HEK293 (cell line): ENCODE results near the gene TMEM185A.

Experiments
- AEBP2 ChIP-seq: fragments of 450-650 bp; formaldehyde crosslinking; IDR thresholded peaks from 2 replicates; pipeline ENCODE4 v1.5.1; 2016; ENCODE audit warnings: missing biosample characterization, missing genetic modification characterization, borderline replicate concordance
- BCL6B ChIP-seq: fragments of 450-650 bp; formaldehyde crosslinking; IDR thresholded peaks from 2 replicates; pipeline ENCODE4 v1.5.1; 2017; ENCODE audit warnings: missing biosample characterization, missing genetic modification characterization
- IKZF3 ChIP-seq: fragments of 450-650 bp; IDR thresholded peaks from 2 replicates; pipeline ENCODE4 v1.5.0; 2018; ENCODE audit warnings: missing biosample characterization, mild to moderate bottlenecking, missing genetic modification characterization, moderate library complexity
- OSR2 ChIP-seq: fragments of 450-650 bp; formaldehyde crosslinking; IDR thresholded peaks from 2 replicates; pipeline ENCODE4 v1.5.1; 2016; ENCODE audit warnings: missing biosample characterization, missing genetic modification characterization
- PRDM10 ChIP-seq: fragments of 450-650 bp; formaldehyde crosslinking; IDR thresholded peaks from 2 replicates; pipeline ENCODE4 v1.5.1; 2016; ENCODE audit warnings: missing biosample characterization, missing genetic modification characterization
- SP3 ChIP-seq: fragments of 450-650 bp; formaldehyde crosslinking; IDR thresholded peaks from 2 replicates; pipeline ENCODE4 v1.5.1; 2016; ENCODE audit warnings: missing biosample characterization, missing genetic modification characterization
- YY2 ChIP-seq: fragments of 450-650 bp; formaldehyde crosslinking; IDR thresholded peaks from 2 replicates; pipeline ENCODE4 v1.5.1; 2016; ENCODE audit warnings: missing biosample characterization, missing genetic modification characterization
- ZBTB21 ChIP-seq: fragments of 450-650 bp; formaldehyde crosslinking; IDR thresholded peaks from 2 replicates; pipeline ENCODE4 v1.5.1; 2017; ENCODE audit warnings: missing biosample characterization, missing genetic modification characterization
- ZBTB26 ChIP-seq: fragments of 450-650 bp; formaldehyde crosslinking; optimal IDR thresholded peaks from 2 replicates; pipeline ENCODE3; 2016; ENCODE audit warnings: missing biosample characterization, mild to moderate bottlenecking, missing genetic modification characterization
- ZBTB7A ChIP-seq: fragments of 450-650 bp; formaldehyde crosslinking; IDR thresholded peaks from 2 replicates; pipeline ENCODE4 v1.5.1; 2016; ENCODE audit warnings: low read depth, missing biosample characterization, missing genetic modification characterization
- ZEB2 ChIP-seq: fragments of 450-650 bp; formaldehyde crosslinking; IDR thresholded peaks from 2 replicates; pipeline ENCODE4 v1.5.1; 2016; ENCODE audit warnings: missing biosample characterization, missing genetic modification characterization
- ZFP41 ChIP-seq: fragments of 450-650 bp; formaldehyde crosslinking; IDR thresholded peaks from 2 replicates; pipeline ENCODE4 v1.5.1; 2016; ENCODE audit warnings: missing biosample characterization, missing genetic modification characterization, borderline replicate concordance
- ZFP69B ChIP-seq: fragments of 450-650 bp; formaldehyde crosslinking; IDR thresholded peaks from 2 replicates; pipeline ENCODE4 v1.5.1; 2016; ENCODE audit warnings: missing biosample characterization, missing genetic modification characterization
- ZNF211 ChIP-seq: fragments of 450-650 bp; formaldehyde crosslinking; IDR thresholded peaks from 2 replicates; pipeline ENCODE4 v1.5.1; 2016; ENCODE audit warnings: low read depth, missing biosample characterization, missing genetic modification characterization
- ZNF280D ChIP-seq: fragments of 450-650 bp; formaldehyde crosslinking; IDR thresholded peaks from 2 replicates; pipeline ENCODE4 v1.5.1; 2016; ENCODE audit warnings: missing biosample characterization, missing genetic modification characterization
- ZNF324 ChIP-seq: fragments of 450-650 bp; formaldehyde crosslinking; IDR thresholded peaks from 2 replicates; pipeline ENCODE4 v1.5.1; 2016; ENCODE audit warnings: missing biosample characterization, missing genetic modification characterization
- ZNF48 ChIP-seq: fragments of 450-650 bp; formaldehyde crosslinking; IDR thresholded peaks from 2 replicates; pipeline ENCODE4 v1.5.1; 2016; ENCODE audit warnings: missing biosample characterization, missing genetic modification characterization
- ZNF513 ChIP-seq: fragments of 450-650 bp; IDR thresholded peaks from 2 replicates; pipeline ENCODE4 v1.5.1; 2018; ENCODE audit warnings: missing biosample characterization, missing genetic modification characterization
- ZNF514 ChIP-seq: fragments of 450-650 bp; formaldehyde crosslinking; IDR thresholded peaks from 2 replicates; pipeline ENCODE4 v1.5.1; 2016; ENCODE audit warnings: missing biosample characterization, missing genetic modification characterization
- ZNF521 ChIP-seq: fragments of 450-650 bp; formaldehyde crosslinking; IDR thresholded peaks from 2 replicates; pipeline ENCODE4 v1.5.1; 2017; ENCODE audit warnings: missing biosample characterization, mild to moderate bottlenecking, missing genetic modification characterization
- ZNF555 ChIP-seq: fragments of 450-650 bp; formaldehyde crosslinking; conservative IDR thresholded peaks from 2 replicates; pipeline ENCODE4 v1.5.1; 2017; ENCODE audit warnings: missing biosample characterization, mild to moderate bottlenecking, missing genetic modification characterization, inconsistent platforms
- ZNF777 ChIP-seq: fragments of 450-650 bp; formaldehyde crosslinking; IDR thresholded peaks from 2 replicates; pipeline ENCODE4 v1.5.1; 2017; ENCODE audit warnings: missing biosample characterization, missing genetic modification characterization, borderline replicate concordance
- ZNF843 ChIP-seq: fragments of 450-650 bp; formaldehyde crosslinking; IDR thresholded peaks from 2 replicates; pipeline ENCODE4 v1.5.1; 2016; ENCODE audit warnings: missing biosample characterization, missing genetic modification characterization
- ZSCAN5A ChIP-seq: fragments of 450-650 bp; formaldehyde crosslinking; IDR thresholded peaks from 2 replicates; pipeline ENCODE4 v1.5.1; 2016; ENCODE audit warnings: missing biosample characterization, missing genetic modification characterization

The TMEM185A gene

GRCh38 chrX:149631234-149632165 is at the start of gene TMEM185A (continued):
- TF ChIP-seq PRDM10, result no peak
- no peak for TF ChIP-seq ZNF48 (tag by site-specific recombination)
- TF ChIP-seq ZFP41, result no peak
- TF ChIP-seq OSR2, result 0 out of 2 replicates have a peak, but pooled peaks have one; percentile 43
- TF ChIP-seq IKZF3, result 0 out of 2 replicates have a peak, but pooled peaks have one; percentile 10
- no peak for TF ChIP-seq ZNF211
- TF ChIP-seq ZSCAN5A (tag by site-specific recombination), result 0 out of 2 replicates have a peak, but pooled peaks have one; percentile 27
- peak; percentile 15; the same call in 1 of the 2 replicates for TF ChIP-seq ZNF513
- TF ChIP-seq ZNF514 (tag by site-specific recombination), result no peak
- peak; percentile 85 for TF ChIP-seq ZBTB26 (tag by site-specific recombination)
- TF ChIP-seq ZNF280D (tag by site-specific recombination), result no peak
- 0 out of 2 replicates have a peak, but pooled peaks have one; percentile 40 for TF ChIP-seq ZNF777 (tag by site-specific recombination)
- TF ChIP-seq ZFP69B (tag by site-specific recombination), result no peak
- no peak for TF ChIP-seq ZBTB21
- TF ChIP-seq YY2 (tag by site-specific recombination), result no peak
- TF ChIP-seq ZNF555 (tag by site-specific recombination), result no peak
- TF ChIP-seq BCL6B (tag by site-specific recombination), result no peak
- no peak for TF ChIP-seq ZBTB7A
- TF ChIP-seq ZNF324 (tag by site-specific recombination), result no peak
- TF ChIP-seq AEBP2, result no peak
- TF ChIP-seq ZEB2 (tag by site-specific recombination), result no peak
- TF ChIP-seq SP3, result peak; percentile 32; the same call in 1 of the 2 replicates
- TF ChIP-seq ZNF843, result no peak
- no peak for TF ChIP-seq ZNF521 (tag by site-specific recombination)
- TF ChIP-seq, all 188 proteins: peak for 19
